Measurements from ENCODE around the gene HVCN1.
"Not testable (repeated sequence)": the region's sequence is repeated elsewhere in the genome, so short reads cannot be mapped to it uniquely, and the experiment has no call there.

Gene HVCN1, protein sequence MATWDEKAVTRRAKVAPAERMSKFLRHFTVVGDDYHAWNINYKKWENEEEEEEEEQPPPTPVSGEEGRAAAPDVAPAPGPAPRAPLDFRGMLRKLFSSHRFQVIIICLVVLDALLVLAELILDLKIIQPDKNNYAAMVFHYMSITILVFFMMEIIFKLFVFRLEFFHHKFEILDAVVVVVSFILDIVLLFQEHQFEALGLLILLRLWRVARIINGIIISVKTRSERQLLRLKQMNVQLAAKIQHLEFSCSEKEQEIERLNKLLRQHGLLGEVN

GRCh38 chr12:110688446-110689280 is at the start of gene HVCN1:
HVCN1 (minus strand) TSS chr12:110689115; CDS start chr12:110683245, 5,870 bp downstream.
- DNase-seq = no peak

DNA sequence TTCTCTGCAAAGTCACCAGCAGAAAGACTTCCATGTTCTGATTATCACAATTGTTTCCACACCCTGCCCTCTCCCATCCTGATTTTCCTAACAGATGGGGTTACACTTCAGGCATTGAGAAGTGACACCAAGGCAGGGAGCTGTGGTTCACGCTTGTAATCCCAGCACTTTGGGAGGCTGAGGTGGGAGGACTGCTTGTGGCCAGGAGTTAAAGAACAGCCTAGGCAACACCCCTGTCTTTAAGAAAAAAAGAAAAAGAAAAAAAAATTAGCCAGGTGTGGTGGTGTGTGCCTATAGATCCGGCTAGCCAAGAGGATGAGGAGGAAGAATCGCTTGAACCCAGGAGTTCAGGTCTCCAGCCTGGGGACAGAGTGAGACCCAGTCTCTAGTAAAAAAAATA is 48.6 kb upstream of the HVCN1 start:
- DNase-seq = no peak

GRCh38 chr12:110737016-110737415 is 48.1 kb upstream of the HVCN1 start:
- not testable (repeated sequence) for DNase-seq

DNA sequence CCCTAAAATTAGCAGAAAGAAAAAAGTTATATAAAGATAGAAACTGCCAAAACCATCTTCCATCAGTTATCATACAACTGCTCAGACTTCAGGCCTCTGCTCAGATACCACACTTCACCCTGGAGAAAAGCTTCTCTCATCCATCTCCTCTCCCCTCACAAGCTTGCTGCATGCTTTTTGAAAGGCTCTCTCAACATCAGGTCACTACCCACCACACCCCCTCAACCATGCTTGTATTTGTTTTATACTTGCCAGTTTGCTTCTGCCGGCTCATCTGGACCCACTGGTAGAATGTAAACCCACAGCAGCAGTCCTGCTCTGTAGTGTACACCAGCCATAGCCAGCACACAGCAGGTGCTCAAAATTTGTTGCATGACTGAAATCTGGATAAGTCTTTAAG is 45.0 kb upstream of the HVCN1 start:
- no peak for DNase-seq

- DNase-seq = no peak
Observed at GRCh38 chr12:110733089-110733715, 44.3 kb upstream of the HVCN1 start.

DNA sequence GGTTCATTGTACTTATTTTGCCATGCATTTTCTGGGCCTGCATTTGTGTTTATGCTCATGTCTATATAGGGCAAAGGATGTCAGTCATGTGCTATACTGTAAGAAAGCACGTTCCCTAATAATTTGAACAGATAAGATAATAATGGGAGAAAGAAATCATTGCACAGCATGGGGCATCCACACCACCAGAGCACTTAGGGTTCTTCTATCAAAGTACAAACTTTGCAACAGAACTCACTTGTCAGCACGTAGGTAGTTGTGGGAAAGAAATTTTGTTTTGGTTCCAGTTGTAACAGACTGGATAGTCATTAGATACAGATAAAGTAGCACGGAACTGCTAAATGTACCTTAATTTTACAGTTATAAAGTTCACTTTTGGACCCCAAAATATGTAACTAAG is 43.7 kb upstream of the HVCN1 start:
- DNase-seq = no peak

GRCh38 chr12:110731479-110731878 is 42.6 kb upstream of the HVCN1 start:
- DNase-seq = no peak

DNA sequence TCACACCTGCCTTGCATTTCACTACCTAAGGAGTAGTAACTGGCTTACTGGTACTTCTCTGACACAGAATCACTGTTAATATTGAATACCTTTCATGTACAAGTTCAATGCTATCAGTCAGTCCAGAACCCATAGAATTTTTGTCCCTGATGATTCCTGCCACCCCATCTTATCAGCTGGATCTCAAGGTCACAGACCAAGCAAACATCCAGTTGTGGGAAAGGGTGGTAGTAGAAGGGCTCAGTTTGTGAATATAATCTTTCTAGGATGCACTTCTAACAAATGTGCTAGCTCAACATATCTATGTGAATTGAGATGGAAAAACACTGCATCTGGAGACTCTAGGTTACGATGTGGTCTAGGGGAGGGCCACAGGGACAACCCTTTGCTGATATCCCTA is 39.7 kb upstream of the HVCN1 start:
- no peak for DNase-seq

DNA sequence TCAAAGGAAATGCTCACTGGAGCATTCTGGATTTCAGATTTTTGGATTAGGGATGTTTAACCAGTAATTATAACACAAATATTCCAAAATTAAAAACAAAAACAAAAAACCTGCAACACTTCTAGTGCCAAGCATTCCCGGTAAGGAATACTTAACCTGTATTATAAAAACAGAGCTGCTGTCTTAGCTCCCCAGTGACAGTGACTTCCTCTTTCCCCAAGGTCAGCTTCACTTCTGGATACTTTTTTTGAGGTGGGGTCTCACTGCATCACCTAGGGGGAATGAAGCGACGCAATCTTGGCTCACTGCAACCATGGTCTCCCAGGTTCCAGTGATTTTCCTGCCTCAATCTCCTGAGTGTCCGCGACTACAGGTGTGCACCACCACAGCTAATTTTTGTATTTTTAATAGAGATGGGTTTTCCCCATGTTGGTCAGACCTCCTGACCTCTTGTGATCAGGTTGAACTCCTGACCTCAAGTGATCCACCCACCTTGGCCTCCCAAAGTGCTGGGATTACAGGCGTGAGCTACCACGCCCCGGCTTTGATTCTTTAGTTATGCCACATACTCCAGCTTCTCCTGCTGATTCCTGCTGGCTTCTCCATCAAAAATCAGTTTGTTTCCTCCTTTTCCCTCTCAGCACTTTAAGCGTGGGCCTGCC is 37.9 kb upstream of the HVCN1 start:
- DNase-seq = no peak

GRCh38 chr12:110726028-110726427 is 37.1 kb upstream of the HVCN1 start:
- DNase-seq = no peak

DNA sequence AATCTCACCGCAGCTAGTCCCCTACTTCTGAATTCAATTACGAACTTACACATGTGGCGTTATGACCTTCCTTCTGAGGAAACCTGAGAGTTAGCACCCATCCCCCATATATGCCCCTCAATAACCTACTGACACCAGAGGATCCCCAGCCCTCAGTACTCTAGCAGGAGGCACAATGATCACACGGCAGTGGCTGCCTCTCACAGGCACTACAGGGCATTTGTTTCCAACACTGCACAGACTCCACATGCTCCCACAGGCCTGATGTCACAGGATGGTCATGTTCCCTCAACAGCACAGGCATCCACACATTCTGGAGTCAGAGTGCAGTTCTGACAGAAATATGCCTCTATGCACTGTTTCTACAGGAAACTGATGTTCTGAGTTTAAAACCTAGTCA is 36.4 kb upstream of the HVCN1 start:
- no peak for DNase-seq

DNA sequence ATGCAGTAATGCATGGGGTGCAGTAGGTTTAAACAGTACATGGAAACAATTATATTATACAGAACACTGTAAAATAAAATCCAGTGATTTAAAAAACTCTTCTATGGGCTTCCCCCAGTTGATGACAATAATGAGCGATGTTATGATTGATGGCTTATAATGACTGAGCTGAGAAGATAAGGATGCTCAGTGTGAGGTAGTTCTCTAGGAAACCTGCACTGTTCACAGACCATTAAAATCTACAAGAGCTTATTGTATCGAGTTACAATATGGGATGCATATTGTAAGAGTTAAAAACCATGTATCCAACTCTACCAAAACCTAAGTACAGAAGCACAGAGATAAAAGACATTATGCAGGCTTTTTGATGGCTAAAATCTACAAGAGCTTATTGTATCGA is 34.0 kb upstream of the HVCN1 start:
- not testable (repeated sequence) for DNase-seq

GRCh38 chr12:110721570-110721969 is 32.7 kb upstream of the HVCN1 start:
- no peak for DNase-seq

DNA sequence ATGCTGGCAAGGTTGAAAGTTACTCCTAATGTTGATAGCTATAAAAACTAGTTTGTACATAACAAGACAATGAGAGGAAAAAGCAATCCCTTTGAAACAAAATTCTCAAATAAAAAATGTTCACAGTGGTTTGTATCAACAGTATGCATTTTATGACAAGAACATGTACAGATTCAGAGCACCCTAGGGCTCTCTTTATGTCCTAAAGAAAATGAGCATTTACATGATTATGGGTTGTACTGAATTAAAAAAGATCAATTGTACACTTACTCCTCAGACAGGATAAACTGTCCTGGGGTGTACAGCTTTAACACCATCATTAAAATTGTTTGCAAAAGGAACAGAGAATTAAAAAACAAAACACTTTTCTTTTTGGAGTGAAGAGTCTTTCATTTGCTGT is 31.6 kb upstream of the HVCN1 start:
- DNase-seq = no peak

GRCh38 chr12:110718222-110718908 is 29.4 kb upstream of the HVCN1 start:
- peak; percentile 90 for DNase-seq

DNA sequence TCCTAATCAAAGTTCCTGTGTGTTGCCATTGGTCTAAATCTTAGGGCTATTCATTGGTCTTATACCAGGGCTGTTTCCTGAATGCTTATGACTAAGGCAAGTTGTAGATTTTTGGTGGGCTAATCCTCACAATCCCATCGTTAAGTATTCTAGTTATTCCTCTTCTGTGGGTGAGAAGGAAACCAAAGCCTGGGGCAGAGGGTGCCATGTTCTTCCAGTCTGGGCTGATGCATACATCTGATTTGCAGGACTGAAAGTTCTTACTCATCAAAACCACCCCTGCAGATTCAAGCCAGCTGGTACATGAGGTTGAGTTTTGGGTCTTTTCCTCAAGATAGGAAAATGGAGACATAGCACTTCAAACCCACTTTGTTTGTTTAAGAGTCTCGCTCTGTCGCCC is 28.1 kb upstream of the HVCN1 start:
- no peak for DNase-seq

GRCh38 chr12:110708917-110709316 is 20.0 kb upstream of the HVCN1 start:
- DNase-seq = no peak

- peak; percentile 15 for DNase-seq
Observed at GRCh38 chr12:110705309-110705708, 16.4 kb upstream of the HVCN1 start.

DNA sequence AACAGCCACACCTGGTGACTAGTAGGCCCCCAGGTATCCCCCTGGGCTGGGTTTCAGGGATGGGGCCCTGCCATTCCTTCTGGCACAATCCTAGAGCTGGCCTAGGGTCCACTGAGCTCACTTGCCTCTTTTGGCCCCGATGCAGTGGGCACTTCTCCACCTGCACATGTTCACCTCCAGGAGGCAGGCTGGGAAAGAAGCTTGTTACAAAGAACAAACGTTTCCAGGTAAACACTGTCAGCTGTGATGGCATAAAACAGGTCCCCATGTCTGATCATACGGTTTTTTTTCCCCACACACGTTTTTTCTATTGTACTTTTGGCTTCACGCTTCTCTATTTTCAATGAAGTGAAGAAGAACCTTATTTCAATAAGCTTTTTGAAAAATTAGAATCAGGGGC is 15.8 kb upstream of the HVCN1 start:
- DNase-seq = peak; percentile 67

DNA sequence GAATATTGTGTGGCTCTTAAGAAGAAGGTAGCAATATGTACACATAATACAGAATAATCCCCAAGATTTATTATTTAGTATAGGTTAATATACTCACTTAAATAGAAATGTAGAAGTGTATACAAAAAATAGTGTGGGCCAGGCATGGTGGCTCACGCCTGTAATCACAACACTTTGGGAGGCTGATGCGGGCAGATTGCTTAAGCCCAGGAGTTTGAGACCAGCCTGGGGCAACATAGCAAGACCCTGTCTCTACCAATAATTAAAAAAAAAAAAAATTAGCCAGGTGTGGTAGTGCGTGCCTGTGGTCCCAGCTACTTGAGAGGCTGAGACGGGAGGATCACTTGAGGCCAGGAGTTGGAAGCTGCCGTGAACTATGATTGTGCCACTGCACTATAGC is 15.3 kb upstream of the HVCN1 start:
- no peak for DNase-seq

DNA sequence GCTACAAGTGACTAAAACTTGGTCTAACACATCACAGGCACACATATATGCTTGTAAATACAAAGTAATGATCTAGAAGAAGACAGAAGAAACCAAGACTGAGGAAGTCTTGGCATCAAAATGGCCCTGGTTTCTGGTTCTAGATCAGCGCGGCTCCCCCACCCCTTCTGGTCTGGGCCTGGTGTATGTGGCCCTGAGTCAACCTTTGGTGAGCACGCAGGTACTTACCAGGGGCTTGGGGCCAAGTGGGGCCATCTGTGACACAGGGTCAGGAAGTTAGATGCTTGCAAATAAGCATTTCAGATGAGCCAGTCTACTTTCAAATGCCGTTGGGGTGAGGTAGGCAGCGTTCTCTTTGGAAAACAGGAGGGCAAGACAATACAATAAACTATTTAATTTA is 13.2 kb upstream of the HVCN1 start:
- DNase-seq = no peak

- no peak for DNase-seq
Observed at GRCh38 chr12:110699591-110700445, 10.9 kb upstream of the HVCN1 start.

Data from NCI-H774 (cell line).